Sciatic nerve (tissue), 1 donor: ENCODE data around the gene LOX. TPM values are rescaled to one million over a fixed set of nuclear protein-coding genes. Genes with fewer than 3 reads are reported as not detected.

ENCODE experiments used
- total RNA-seq: library from RNA; stranded (reverse); fragmentation: NEBNext Ultra II Directional; extraction: Animal tissue kit (Norgen Biotek cat#: 25700); gene quantifications from one replicate; pipeline ENCODE4 v1.2.1, GENCODE V29; 2021
- donor health status: DM: no; HTN: no; CAD: no.

The LOX gene
- total RNA-seq, 1 donor from 2014 or later: 25.3 TPM

Other genes starting within 250 kb of the LOX start
- gene FTMT, start 226.4 kb downstream of the LOX start, total RNA-seq: not detected
- gene SRFBP1, start 116.3 kb downstream of the LOX start, total RNA-seq: 16.1 TPM
- gene ZNF474, start 51.3 kb upstream of the LOX start, total RNA-seq: 0.80 TPM
- 8.1 TPM for gene SNCAIP, start 234.0 kb upstream of the LOX start, total RNA-seq